ENCODE results near the gene ITPKA. TPM values are rescaled to one million over a fixed set of nuclear protein-coding genes. Genes with fewer than 3 reads are reported as not detected.

ITPKA gene
- polyA plus RNA-seq, 4 donors, result 0.55 to 0.91 (median 0.78) TPM

Other genes starting within 250 kb of the ITPKA start
- 1 to 10 TPM; 7.4 to 9.5 (median 8.8) TPM for gene OIP5, start 161.3 kb upstream of the ITPKA start, polyA plus RNA-seq (ENCODE audit: insufficient read length in 4 of 4)
- gene NUSAP1, start 161.0 kb upstream of the ITPKA start, polyA plus RNA-seq (ENCODE audit: insufficient read length in 4 of 4), result 10 to 100 TPM; 91.6 to 95.3 (median 94.5) TPM
- 10 to 100 TPM; 20.7 to 29.6 (median 25.6) TPM for gene NDUFAF1, start 91.4 kb upstream of the ITPKA start, polyA plus RNA-seq (ENCODE audit: insufficient read length in 4 of 4)
- 10 to 100 TPM; 59.0 to 77.8 (median 62.7) TPM for gene RTF1, start 76.8 kb upstream of the ITPKA start, polyA plus RNA-seq (ENCODE audit: insufficient read length in 4 of 4)
- 1 to 10 TPM; 1.3 to 3.1 (median 2.3) TPM for gene LTK, start 20.0 kb downstream of the ITPKA start, polyA plus RNA-seq (ENCODE audit: insufficient read length in 4 of 4)
- 10 to 100 TPM; 22.9 to 40.6 (median 29.2) TPM for gene RPAP1, start 50.4 kb downstream of the ITPKA start, polyA plus RNA-seq (ENCODE audit: insufficient read length in 4 of 4)
- 100 to 1,000 TPM; 142 to 169 (median 163) TPM for gene TYRO3, start 65.3 kb downstream of the ITPKA start, polyA plus RNA-seq (ENCODE audit: insufficient read length in 4 of 4)
- gene MGA, start 166.5 kb downstream of the ITPKA start, polyA plus RNA-seq (ENCODE audit: insufficient read length in 4 of 4), result 10 to 100 TPM; 26.1 to 39.5 (median 35.8) TPM